Measurements from ENCODE around the gene PSPN.

- TF ChIP-seq, protein P1, sequence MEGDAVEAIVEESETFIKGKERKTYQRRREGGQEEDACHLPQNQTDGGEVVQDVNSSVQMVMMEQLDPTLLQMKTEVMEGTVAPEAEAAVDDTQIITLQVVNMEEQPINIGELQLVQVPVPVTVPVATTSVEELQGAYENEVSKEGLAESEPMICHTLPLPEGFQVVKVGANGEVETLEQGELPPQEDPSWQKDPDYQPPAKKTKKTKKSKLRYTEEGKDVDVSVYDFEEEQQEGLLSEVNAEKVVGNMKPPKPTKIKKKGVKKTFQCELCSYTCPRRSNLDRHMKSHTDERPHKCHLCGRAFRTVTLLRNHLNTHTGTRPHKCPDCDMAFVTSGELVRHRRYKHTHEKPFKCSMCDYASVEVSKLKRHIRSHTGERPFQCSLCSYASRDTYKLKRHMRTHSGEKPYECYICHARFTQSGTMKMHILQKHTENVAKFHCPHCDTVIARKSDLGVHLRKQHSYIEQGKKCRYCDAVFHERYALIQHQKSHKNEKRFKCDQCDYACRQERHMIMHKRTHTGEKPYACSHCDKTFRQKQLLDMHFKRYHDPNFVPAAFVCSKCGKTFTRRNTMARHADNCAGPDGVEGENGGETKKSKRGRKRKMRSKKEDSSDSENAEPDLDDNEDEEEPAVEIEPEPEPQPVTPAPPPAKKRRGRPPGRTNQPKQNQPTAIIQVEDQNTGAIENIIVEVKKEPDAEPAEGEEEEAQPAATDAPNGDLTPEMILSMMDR (IDR thresholded peaks at IDR 0.05; ENCODE audit: low read depth, low read length): no peak
- no peak for TF ChIP-seq MYC (IDR thresholded peaks at IDR 0.05; ENCODE audit: low read depth, low read length)
- no peak for TF ChIP-seq POLR2A (IDR thresholded peaks at IDR 0.05; ENCODE audit: extremely low read depth, insufficient read length)
- TF ChIP-seq, protein P2, sequence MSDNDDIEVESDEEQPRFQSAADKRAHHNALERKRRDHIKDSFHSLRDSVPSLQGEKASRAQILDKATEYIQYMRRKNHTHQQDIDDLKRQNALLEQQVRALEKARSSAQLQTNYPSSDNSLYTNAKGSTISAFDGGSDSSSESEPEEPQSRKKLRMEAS (IDR thresholded peaks at IDR 0.05; ENCODE audit: low read depth, low read length): no peak
Measured at GRCh38 chr19:6384381-6384780, 8.6 kb upstream of the PSPN start.

All from NB4 (cell line).